Ecto neural progenitor cell (in vitro differentiated cells): ENCODE results near the gene GPR35.

Source experiments
- DNase-seq: peaks from one replicate; pipeline ENCODE4 v3.0.0-alpha.2; 2018; ENCODE audit warnings: low spot score

GPR35 gene

GRCh38 chr2:240624950-240625621, at the start of gene GPR35:
Gene GPR35, plus strand, starts transcription at chr2:240625480. Its CDS starts 4,473 bp downstream, at chr2:240629953.
- no peak for DNase-seq

- no peak for DNase-seq
Measured at GRCh38 chr2:240576036-240576435, 49.2 kb upstream of the GPR35 start.

DNA sequence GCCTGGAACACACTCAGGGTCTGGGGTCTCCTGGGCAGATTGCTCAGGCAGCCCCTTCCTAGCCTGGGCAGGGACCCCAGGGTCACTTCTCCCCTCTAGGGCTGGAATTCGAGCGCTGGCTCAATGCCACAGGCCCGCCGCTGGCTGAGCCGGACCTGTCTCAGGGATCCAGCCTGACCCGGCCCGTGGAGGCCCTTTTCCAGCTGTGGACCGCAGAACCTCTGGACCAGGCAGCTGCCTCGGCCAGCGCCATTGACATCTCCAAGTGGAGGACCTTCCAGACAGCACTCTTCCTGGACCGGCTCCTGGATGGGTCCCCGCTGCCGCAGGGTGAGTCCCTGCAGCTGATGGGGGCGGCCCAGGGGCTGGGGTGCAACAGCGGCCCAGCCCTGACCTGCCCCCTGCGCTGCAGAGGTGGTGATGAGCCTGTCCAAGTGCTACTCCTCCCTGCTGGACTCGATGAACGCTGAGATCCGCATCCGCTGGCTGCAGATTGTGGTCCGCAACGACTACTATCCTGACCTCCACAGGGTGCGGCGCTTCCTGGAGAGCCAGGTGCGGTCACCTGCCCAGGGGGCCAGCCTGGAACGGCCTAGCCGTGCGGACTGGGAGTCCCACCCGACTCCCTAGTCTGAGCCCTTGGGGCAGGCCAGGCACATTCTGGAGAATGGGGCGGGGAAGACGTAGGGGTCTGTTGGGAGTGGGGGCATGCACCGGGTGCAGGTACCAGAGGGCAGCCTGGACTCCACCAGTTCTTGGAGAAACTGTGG, 48.7 kb upstream of the GPR35 start:
- no peak for DNase-seq

GRCh38 chr2:240577281-240578109, 47.8 kb upstream of the GPR35 start:
- DNase-seq: no peak

DNA sequence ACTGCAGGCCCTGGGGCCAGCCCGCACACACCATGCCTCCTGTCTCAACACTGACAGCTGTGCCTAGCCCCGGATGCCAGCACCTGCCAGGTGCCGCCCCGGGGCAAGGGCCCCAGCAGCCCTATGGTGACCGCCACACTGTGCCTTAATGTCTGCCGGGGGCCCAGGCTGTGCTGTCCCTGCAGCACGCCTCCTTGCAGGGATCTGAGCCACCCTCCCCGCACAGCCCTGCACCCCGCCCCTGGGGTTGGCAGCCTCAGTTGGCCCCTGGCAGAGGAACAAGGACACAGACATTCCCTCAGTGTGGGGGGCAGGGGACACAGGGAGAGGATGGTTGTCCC, 47.2 kb upstream of the GPR35 start:
- DNase-seq: no peak

GRCh38 chr2:240578488-240578887, 46.8 kb upstream of the GPR35 start:
- DNase-seq: no peak

DNA sequence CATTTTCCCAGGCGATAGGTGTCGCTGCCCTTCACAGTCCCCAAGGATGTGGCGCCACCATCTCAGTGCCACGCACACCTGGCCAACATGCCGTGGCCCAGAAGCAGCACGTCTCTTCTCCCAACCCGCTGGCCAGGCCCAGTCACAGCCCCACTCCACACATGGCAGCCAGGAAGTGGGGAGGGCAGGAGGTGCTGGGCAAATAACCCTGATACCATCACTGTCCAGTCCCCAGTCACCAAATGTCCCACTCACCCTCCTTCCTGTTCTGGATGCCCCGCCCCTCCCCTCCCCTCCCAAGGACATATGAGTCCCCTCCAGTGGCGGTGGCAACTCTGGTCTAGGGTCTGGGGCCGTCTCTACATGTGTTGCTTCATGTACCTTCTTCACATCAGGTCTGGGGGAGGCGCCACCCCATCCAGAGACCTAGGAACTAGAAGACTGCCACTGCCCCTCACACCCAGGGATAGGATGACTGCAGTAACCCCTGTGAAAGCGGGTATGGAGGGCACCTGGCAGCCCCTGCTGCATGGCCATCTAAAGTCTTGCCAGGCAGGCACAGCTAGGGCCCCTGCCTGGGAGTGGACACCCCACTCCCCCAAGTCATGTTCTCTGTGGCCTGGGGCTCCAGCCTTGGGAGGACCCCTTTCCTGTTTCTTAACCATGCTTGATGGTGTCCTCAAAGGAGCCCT, 46.1 kb upstream of the GPR35 start:
- DNase-seq: no peak

GRCh38 chr2:240579771-240580614, 45.3 kb upstream of the GPR35 start:
- no peak for DNase-seq

- DNase-seq: no peak
Measured at GRCh38 chr2:240581811-240582210, 43.5 kb upstream of the GPR35 start.

DNA sequence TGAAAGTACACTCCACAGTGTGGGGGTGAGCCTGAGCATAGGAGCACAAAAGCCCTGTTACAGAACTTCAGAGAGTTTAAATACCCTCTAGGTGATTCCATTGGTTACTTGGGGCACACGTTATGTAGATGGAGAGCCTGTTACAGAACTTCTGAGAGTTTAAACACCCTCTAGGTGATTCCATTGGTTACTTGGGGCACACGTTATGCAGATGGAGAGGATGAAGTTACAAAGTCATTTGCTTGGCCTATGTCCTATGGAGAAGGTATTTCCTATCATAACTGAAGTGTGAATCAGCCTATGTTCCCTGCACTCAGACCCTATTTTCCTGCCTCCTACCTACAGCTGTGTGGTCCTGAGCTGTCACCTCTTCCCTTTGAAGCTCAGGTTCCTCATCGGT, 42.5 kb upstream of the GPR35 start:
- no peak for DNase-seq

GRCh38 chr2:240583774-240584173, 41.5 kb upstream of the GPR35 start:
- no peak for DNase-seq

GRCh38 chr2:240584486-240585031, 40.7 kb upstream of the GPR35 start:
- no peak for DNase-seq

DNA sequence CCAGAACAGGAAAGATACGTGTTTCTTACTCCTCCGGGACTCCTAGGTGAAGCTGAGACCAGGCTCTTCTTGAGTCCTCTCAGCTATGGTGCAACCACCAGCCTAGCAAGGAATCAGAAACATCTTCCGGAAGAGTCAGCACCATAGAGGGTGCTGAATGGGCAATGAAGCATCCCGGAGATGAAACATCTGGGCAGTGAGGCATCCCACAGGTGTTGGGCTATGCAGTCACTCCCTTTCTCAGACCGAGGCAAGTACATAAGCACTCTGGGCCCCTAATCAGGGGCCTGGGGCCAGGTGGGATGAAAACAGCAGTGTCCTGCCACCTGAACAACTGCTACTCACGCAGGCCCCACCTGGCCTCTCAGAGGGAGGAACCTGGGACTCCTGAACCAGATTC, 40.2 kb upstream of the GPR35 start:
- no peak for DNase-seq

DNA sequence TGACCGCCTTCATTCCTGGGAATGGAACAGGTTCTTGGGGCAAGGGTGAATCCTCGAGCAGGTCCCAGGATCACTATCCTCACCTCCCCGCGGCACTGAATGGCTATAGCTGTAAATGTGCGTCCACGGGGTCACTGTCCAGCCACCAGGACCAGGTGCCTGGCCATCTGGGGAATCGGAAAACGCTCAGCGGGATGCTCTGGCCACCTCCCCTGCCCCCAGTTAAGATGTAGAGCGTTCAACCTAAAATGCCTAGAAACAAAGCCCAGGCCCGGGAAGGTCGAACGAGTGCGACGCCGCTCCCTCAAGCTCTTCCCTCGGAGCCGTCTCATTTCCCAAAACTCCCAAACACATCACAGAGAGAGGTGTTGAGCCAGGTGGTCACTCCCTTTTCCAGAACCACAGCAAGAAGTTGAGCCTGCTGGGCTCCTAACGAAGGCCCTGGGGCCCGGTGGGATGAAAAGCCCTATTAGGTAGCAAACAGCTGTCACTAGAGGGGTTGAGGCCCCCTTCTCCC, 39.5 kb upstream of the GPR35 start:
- DNase-seq: no peak

DNA sequence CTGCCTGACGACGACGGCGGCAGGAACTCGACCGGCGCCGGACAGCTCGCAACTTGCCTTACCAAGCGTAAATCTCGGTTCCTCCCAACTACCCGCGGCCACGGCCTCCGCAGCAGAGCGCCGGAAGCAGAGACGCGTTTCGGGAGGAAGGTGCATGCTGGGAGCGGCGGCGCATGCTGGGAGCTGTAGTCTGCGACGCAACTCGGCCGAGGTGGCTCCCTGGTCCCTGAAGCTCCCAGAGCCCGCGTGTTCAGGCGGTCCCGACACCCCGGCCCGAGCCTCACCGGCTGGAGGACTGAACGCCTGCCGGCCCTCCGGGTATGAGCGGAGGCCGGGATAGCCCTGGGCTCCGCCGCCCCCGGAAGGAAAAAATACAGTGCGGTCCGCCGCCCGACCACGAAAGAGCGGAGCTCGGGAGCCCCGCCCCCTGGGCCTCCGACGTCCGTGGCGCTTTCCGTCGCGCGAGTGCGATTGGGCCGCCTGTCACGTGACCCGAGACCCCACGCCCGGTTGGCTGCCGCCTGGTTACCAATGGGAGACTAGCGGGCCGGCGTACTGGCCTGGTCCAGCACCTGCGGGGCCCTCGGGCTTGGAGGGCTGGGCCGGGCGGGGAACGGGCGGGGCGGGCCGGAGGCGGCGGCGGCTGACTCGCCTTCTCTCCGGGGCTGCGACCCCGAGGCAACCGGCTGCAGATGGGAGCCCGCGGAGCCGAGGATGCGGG, 38.9 kb upstream of the GPR35 start, which contains the start of gene CAPN10:
TSS of gene CAPN10 (plus strand) at position 537 of the 721 bp plus-strand sequence. CDS start at position 715, 178 bp downstream.
- DNase-seq: peak; percentile 99

DNA sequence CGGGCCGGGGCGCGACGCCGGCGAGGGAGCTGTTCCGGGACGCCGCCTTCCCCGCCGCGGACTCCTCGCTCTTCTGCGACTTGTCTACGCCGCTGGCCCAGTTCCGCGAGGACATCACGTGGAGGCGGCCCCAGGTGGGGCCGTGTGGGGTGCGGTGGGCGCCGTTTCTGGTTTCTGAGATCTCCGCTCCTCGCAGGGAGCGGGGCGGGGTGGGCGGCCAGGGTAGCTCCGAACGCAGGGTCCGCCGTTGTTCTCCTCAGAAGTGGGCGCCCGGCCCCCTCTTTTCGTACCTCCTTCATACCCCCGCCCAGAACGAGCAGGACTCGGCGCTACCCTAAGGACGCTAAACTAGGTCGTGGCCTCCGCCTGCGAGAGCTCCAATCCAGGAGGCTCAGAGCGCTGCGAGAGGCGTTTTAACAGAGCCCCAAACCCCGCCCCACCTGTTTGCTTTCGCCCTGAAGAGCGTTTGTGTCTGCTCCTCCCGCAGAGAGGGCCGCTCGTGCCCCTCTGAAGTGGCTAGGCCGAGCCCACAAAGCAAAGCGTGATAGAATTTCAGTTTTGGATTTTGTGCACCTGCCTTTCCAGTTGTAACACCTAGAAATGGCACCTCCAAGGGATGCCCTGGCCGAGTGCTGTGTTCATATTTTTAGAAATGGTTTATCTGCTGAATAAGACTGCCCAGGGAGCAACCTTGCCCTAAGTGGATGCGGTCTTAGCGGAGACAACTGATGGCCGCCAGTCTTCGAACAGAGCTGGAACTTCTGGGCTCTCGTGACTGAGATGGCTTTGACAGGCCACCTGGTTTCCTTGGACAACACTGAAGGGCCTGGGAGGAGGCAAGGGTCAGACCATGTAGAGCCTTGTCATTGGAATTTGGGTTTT, 38.1 kb upstream of the GPR35 start:
- DNase-seq: no peak

- DNase-seq: no peak
Measured at GRCh38 chr2:240588006-240588655, 37.1 kb upstream of the GPR35 start.

DNA sequence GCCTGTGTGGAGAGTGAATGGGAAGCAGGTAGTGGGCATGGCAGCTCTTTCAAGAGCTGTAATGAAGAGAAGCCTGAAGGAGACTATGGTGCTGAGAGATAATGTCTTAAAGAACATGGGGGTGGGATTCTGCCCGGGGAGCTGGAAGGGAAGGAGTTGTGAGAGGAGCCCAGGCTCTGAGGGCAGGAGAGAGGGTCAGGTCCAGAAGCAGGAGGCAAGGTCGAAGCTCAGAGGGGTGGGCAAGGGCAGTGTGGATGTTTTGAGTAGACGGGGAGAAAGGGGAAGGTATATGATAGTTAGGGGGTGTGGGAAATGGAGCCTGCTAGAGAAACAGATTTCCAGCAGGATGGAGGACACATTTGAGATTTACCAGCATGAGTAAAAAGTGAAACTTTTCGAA, 36.6 kb upstream of the GPR35 start:
- no peak for DNase-seq
